Fibroblast of peridontal ligament (primary cell): ENCODE data around the gene ACCS.
A peak's percentile ranks its signal among the peaks of the same experiment; 100 is the strongest.

ENCODE experiments used
- DNase-seq: peaks from one replicate; pipeline ENCODE4 v3.0.0-alpha.2; 2010; ENCODE audit errors: extremely low read depth

The ACCS gene

GRCh38 chr11:44090539-44090938 lies 24.5 kb downstream of the ACCS start:
- DNase-seq, result no peak

- DNase-seq, result peak; percentile 86
Measured at GRCh38 chr11:44094260-44094868, 28.3 kb downstream of the ACCS start.

GRCh38 chr11:44095506-44096359 lies 29.7 kb downstream of the ACCS start, which contains the start of gene EXT2:
EXT2 (plus strand) TSS chr11:44095678; CDS start chr11:44107713, 12,035 bp downstream.
- peak; percentile 77 for DNase-seq

- peak; percentile 26 for DNase-seq
Measured at GRCh38 chr11:44096360-44097185, 30.5 kb downstream of the ACCS start.

- DNase-seq, result no peak
Measured at GRCh38 chr11:44097821-44098220, 31.8 kb downstream of the ACCS start.

GRCh38 chr11:44101098-44101497 lies 35.0 kb downstream of the ACCS start:
- no peak for DNase-seq

GRCh38 chr11:44104481-44105294 lies 38.6 kb downstream of the ACCS start:
- peak; percentile 75 for DNase-seq

- DNase-seq, result no peak
Measured at GRCh38 chr11:44108260-44108659, 42.2 kb downstream of the ACCS start.

GRCh38 chr11:44110231-44110679 lies 44.2 kb downstream of the ACCS start:
- DNase-seq, result peak; percentile 42

- DNase-seq, result peak; percentile 84
Measured at GRCh38 chr11:44112091-44112821, 46.2 kb downstream of the ACCS start.

- no peak for DNase-seq
Measured at GRCh38 chr11:44113018-44113417, 46.9 kb downstream of the ACCS start.

GRCh38 chr11:44113572-44113971 lies 47.5 kb downstream of the ACCS start:
- no peak for DNase-seq

GRCh38 chr11:44116234-44116830 lies 50.3 kb downstream of the ACCS start:
- no peak for DNase-seq

- DNase-seq, result no peak
Measured at GRCh38 chr11:44120169-44120568, 54.1 kb downstream of the ACCS start.

- no peak for DNase-seq
Measured at GRCh38 chr11:44125598-44125997, 59.5 kb downstream of the ACCS start.

GRCh38 chr11:44126304-44126703 lies 60.2 kb downstream of the ACCS start:
- DNase-seq, result no peak

GRCh38 chr11:44127130-44127529 lies 61.1 kb downstream of the ACCS start:
- DNase-seq, result no peak

GRCh38 chr11:44128729-44129128 lies 62.7 kb downstream of the ACCS start:
- no peak for DNase-seq

- no peak for DNase-seq
Measured at GRCh38 chr11:44130751-44131150, 64.7 kb downstream of the ACCS start.

- peak; percentile 77 for DNase-seq
Measured at GRCh38 chr11:44133335-44133946, 67.4 kb downstream of the ACCS start.
